Activated B cell treated with CpG ODN at 0.5 μM for 24 hours (primary cell): Measurements from ENCODE around the gene TMC6. TPM values are rescaled to one million over a fixed set of nuclear protein-coding genes. Genes with fewer than 3 reads are reported as not detected.

Experiments
- ATAC-seq: fragments of 200-7000 bp; cut with Tn5 transposase; one replicate; pipeline ENCODE4 v1.10.0; 2021; ENCODE audit warnings: low read depth, mild to moderate bottlenecking, moderate library complexity
- CTCF ChIA-PET: fragments of 350-600 bp; sonication (Branson Sonifier 250); formaldehyde crosslinking; loops from one replicate; lab custom pipeline; 2021; ENCODE audit warnings: antibody characterized with exemption; lab: Charles Lee
- POLR2A ChIA-PET: fragments of 350-600 bp; sonication (Branson Sonifier 250); formaldehyde crosslinking; loops from one replicate; lab custom pipeline; 2021; ENCODE audit warnings: antibody characterized with exemption; lab: Charles Lee
- DNase-seq: peaks from one replicate; pipeline ENCODE4 v3.0.0; 2022
- H3K27ac Mint-ChIP-seq: one replicate; pipeline ENCODE4 v1.8.0; 2020; ENCODE audit warnings: mixed read lengths
- H3K27me3 Mint-ChIP-seq: one replicate; pipeline ENCODE4 v1.8.0; 2021; ENCODE audit warnings: mixed read lengths
- H3K36me3 Mint-ChIP-seq: one replicate; pipeline ENCODE4 v1.8.0; 2021; ENCODE audit warnings: low read depth, mixed read lengths
- H3K4me1 Mint-ChIP-seq: one replicate; pipeline ENCODE4 v1.8.0; 2021; ENCODE audit warnings: mixed read lengths
- H3K4me3 Mint-ChIP-seq: one replicate; pipeline ENCODE4 v1.8.0; 2020; ENCODE audit warnings: mild to moderate bottlenecking, mixed read lengths
- H3K9me3 Mint-ChIP-seq: one replicate; pipeline ENCODE4 v1.8.0; 2020; ENCODE audit warnings: mixed read lengths
- intact Hi-C: fragments of 100-400 bp; cut with micrococcal nuclease; formaldehyde crosslinking; loops from one replicate; pipeline ENCODE4 v1.15.1; 2024
- total RNA-seq: library from RNA; stranded (reverse); gene quantifications from 2 replicates; pipeline ENCODE4 v1.2.3, GENCODE V29; 2022
- TF ChIP-seq, protein P1 (sequence below): fragments of 200-600 bp; IDR thresholded peaks from one replicate; pipeline ENCODE4 v1.8.0; 2022; ENCODE audit warnings: antibody characterized with exemption, mild to moderate bottlenecking

The TMC6 gene
- total RNA-seq, 1 donor from 2014 or later, result 896 TPM

DNA sequence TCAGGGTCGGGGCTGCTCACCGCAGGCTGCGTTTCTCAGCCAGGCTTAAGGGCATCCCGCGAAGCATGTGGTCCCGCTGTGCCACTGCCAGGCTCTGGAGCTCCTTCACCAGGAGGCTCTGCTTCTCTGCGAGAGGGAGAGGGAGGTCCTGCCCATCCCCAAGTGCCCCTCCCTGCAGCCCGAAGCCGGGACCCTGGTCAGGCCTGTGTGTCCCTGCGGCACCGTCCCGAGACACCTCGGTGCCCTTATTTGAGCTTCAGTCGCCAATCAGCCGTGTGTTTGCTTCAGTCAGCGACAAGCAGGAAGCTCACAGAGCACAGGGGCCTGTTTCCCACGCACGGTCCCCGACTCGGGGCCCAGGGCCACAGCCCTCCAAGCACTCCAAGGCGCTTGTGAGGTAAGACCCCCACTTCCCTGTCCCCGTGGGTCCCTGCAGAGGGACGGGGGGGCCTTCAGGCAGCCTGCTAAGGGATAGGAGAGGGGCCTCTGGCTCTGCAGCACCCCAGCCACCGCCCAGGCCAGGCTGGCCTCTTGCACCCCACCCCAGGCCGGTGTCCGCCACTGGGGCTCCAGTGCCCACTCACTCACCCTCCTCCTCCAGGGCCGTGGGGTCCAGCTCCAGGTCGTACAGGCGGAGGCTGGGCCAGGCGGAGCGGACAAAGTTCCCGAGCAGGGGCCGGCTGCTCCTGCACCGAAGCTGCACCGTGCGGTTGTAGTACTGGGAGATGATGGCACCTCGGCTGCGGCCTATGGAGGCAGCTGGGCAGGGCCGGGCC, 3.2 kb downstream of the TMC6 start:
- DNase-seq, result no peak
- Mint-ChIP-seq H3K27me3 (no peaks in the 10 kb centered on the region), H3K36me3 (peaks cover 49% of the 10 kb centered on the region), H3K4me1 (peaks cover 83% of the 10 kb centered on the region), H3K4me3 (peak overlapping the region; percentile 32), H3K27ac (peak overlapping the region; percentile 70), H3K9me3 (no peaks in the 10 kb centered on the region)
- CTCF ChIA-PET, result interaction anchor here (0.6 to 15.7 kb wide), 4 partner anchors 13 to 126 kb away, joined by 3 to 220 read pairs (median 4); no protein-coding TSS in a partner anchor
- TF ChIP-seq, protein P1, sequence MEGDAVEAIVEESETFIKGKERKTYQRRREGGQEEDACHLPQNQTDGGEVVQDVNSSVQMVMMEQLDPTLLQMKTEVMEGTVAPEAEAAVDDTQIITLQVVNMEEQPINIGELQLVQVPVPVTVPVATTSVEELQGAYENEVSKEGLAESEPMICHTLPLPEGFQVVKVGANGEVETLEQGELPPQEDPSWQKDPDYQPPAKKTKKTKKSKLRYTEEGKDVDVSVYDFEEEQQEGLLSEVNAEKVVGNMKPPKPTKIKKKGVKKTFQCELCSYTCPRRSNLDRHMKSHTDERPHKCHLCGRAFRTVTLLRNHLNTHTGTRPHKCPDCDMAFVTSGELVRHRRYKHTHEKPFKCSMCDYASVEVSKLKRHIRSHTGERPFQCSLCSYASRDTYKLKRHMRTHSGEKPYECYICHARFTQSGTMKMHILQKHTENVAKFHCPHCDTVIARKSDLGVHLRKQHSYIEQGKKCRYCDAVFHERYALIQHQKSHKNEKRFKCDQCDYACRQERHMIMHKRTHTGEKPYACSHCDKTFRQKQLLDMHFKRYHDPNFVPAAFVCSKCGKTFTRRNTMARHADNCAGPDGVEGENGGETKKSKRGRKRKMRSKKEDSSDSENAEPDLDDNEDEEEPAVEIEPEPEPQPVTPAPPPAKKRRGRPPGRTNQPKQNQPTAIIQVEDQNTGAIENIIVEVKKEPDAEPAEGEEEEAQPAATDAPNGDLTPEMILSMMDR, result no peak
- no peak for ATAC-seq
- POLR2A ChIA-PET, result interaction anchor here (0.7 to 48.2 kb wide), 8 partner anchors 11 to 126 kb away, joined by 3 to 2404 read pairs (median 9); partner anchors contain the start of genes AFMID, C17orf99, SYNGR2 and TK1
- intact Hi-C loops, result loop anchor here (10.0 kb wide), 1 partner anchor 681 kb away; no protein-coding TSS in a partner anchor

DNA sequence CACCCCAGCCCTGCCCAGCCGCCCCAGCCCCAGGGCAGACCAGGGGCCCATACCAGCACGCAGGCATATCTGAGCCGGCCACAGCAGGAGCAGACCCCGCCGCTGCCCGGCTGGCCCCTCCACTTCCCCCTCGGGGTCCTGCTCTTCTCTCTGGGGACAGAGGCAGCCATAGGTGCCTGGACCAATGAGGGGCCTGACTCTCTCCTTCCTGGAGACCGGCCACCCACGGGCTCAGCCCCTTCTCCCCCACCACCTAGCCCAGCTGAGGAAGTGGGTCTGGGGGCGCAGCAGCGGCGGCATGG, 3.8 kb downstream of the TMC6 start:
- no peak for DNase-seq
- Mint-ChIP-seq H3K27ac (peak overlapping the region; percentile 70), H3K4me3 (peak overlapping the region; percentile 32), H3K27me3 (no peaks in the 10 kb centered on the region), H3K9me3 (no peaks in the 10 kb centered on the region), H3K4me1 (peaks cover 79% of the 10 kb centered on the region), H3K36me3 (peaks cover 52% of the 10 kb centered on the region)
- TF ChIP-seq, protein P1, result no peak
- POLR2A ChIA-PET, result interaction anchor here (0.6 to 48.2 kb wide), 7 partner anchors 10 to 224 kb away, joined by 3 to 2404 read pairs (median 15); partner anchors contain the start of genes AFMID, C17orf99, SYNGR2 and TK1
- no peak for ATAC-seq
- intact Hi-C loops, result loop anchor here (1.0 to 10.0 kb wide), 4 partner anchors 8 to 680 kb away; no protein-coding TSS in a partner anchor
- CTCF ChIA-PET, result interaction anchor here (1.1 to 15.7 kb wide), 4 partner anchors 12 to 127 kb away, joined by 3 to 220 read pairs (median 4); no protein-coding TSS in a partner anchor

- Mint-ChIP-seq H3K4me1 (peaks cover 74% of the 10 kb centered on the region), H3K36me3 (peaks cover 55% of the 10 kb centered on the region), H3K9me3 (no peaks in the 10 kb centered on the region), H3K4me3 (peak overlapping the region; percentile 50), H3K27me3 (no peaks in the 10 kb centered on the region), H3K27ac (peak overlapping the region; percentile 76)
- TF ChIP-seq, protein P1, result no peak
- peak; percentile 63 for ATAC-seq
- intact Hi-C loops, result loop anchor here (1.0 to 10.0 kb wide), 4 partner anchors 8 to 679 kb away; no protein-coding TSS in a partner anchor
- CTCF ChIA-PET, result interaction anchor here (1.1 to 15.7 kb wide), 3 partner anchors 12 to 51 kb away, joined by 4 to 220 read pairs (median 5); no protein-coding TSS in a partner anchor
- DNase-seq, result peak; percentile 76
- POLR2A ChIA-PET, result interaction anchor here (0.6 to 48.2 kb wide), 8 partner anchors 10 to 1716 kb away, joined by 3 to 2404 read pairs (median 9); partner anchors contain the start of genes AFMID, C17orf99, SYNGR2 and TK1
These were observed 4.3 kb downstream of the TMC6 start for GRCh38 chr17:78124081-78124835.

DNA sequence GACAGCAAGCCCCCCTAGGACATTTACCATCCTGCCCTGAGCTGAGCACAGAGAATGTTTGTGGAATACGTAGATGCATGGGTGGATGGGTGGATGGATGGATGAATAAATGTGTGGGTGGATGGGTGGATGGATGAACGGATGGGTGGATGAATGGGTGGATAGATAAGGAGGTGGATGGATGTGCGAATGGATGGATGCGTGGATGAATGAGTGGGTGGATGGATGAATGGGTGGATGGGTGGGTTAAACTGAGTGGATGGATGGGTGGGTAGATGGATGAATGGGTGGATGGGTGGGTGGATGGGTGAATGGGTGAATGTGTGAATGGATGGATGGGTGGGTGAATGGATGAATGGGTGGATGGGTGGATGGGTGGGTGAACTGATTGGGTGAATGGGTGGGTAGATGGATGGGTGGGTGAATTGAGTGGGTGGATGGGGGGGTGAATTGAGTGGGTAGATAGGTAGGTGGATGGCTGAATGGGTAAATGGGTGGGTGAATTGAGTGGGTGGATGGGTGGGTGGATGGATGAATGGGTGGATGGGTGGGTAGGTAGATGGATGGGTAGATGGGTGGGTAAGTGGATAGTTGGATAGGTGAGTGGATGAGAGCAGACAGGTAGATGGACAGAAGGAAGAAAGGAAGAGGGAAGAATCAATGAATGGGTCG, 5.2 kb downstream of the TMC6 start:
- CTCF ChIA-PET, result interaction anchor here (15.7 kb wide), 1 partner anchor 52 kb away, joined by 220 read pairs; no protein-coding TSS in a partner anchor

More for the DNA sequence above, 5.2 kb downstream of the TMC6 start:
- intact Hi-C loops, result loop anchor here (10.0 kb wide), 1 partner anchor 679 kb away; no protein-coding TSS in a partner anchor
- TF ChIP-seq, protein P1, result no peak
- Mint-ChIP-seq H3K36me3 (peaks cover 58% of the 10 kb centered on the region), H3K27me3 (no peaks in the 10 kb centered on the region), H3K4me3 (peak overlapping the region; percentile 50), H3K4me1 (peaks cover 68% of the 10 kb centered on the region), H3K27ac (peak overlapping the region; percentile 76), H3K9me3 (no peaks in the 10 kb centered on the region)
- ATAC-seq (no peak), DNase-seq (no peak)
- POLR2A ChIA-PET, result interaction anchor here (0.5 to 48.2 kb wide), 7 partner anchors 9 to 1674 kb away, joined by 3 to 2404 read pairs (median 15); partner anchors contain the start of genes AFMID, BIRC5, C17orf99 and CBX8
